GM10266 (cell line): ENCODE data around the gene UBE2E3.

Experiments
- DNase-seq: peaks from one replicate; pipeline ENCODE4 v3.0.0; 2012; ENCODE audit errors: extremely low spot score
- TF ChIP-seq, protein P1 (sequence below): IDR thresholded peaks from 2 replicates; pipeline ENCODE4 v1.5.1; 2012; ENCODE audit warnings: mild to moderate bottlenecking, low read depth; ENCODE audit not compliant: control insufficient read depth, insufficient read depth; ENCODE audit errors: missing control alignments

UBE2E3 gene

DNA sequence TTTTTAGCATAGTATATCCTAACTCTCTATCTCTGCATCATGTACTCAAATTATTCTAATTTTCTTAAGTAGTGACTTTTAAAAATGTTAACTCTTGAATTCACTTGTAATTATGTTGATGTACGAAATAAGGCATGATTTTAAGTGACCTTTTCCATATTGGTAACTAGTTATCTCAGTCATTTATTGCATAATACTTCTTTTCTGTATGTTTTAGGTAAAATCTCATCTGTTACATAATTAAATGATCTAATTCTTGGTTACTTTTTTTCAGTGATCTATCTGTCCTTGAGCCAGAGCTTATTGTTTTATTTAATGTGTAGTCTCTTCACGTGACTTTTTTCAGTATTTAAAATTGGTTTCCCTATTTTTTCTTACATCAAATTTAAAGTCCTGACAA lies 4.8 kb upstream of the UBE2E3 start:
- DNase-seq = no peak
- TF ChIP-seq, protein P1, sequence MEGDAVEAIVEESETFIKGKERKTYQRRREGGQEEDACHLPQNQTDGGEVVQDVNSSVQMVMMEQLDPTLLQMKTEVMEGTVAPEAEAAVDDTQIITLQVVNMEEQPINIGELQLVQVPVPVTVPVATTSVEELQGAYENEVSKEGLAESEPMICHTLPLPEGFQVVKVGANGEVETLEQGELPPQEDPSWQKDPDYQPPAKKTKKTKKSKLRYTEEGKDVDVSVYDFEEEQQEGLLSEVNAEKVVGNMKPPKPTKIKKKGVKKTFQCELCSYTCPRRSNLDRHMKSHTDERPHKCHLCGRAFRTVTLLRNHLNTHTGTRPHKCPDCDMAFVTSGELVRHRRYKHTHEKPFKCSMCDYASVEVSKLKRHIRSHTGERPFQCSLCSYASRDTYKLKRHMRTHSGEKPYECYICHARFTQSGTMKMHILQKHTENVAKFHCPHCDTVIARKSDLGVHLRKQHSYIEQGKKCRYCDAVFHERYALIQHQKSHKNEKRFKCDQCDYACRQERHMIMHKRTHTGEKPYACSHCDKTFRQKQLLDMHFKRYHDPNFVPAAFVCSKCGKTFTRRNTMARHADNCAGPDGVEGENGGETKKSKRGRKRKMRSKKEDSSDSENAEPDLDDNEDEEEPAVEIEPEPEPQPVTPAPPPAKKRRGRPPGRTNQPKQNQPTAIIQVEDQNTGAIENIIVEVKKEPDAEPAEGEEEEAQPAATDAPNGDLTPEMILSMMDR = no peak

DNA sequence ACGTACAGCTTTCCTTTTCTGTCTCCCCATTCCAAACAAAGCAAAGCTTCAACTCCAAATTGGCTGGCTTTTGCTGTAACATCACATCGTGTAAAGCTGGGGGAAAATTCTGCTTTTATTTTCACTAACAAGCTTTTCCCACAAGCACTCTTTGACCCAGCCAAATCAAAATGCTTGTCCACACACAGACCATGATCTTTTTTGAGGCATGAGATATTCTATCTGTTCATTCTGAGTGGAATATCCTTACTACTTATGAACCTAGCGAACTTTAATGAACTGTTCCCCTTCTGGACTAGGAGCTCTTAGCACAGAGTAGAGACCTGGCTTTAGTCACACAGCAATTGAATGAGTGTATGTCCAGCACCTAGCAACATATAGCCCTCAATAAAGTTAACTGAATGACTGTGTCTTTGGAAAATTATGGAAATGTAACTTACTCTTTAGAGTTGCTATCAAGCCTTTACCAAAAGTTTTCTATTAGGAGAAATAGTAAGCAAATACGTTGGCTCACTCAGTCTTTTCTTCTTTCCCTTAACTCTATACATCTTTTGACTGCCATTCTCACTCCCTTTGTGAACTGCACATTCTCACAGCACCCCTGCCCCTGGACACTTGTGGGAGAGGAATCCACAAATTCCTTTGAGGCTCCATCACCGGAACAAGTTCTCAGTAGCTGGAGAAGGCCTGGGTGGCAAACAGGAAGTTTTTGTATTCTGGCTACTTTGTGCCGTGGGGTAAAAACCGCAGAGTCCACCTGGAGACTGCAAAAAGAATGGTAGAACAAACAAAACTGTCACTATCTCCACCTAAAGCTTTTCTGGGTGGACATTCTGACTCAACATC lies 1.3 kb upstream of the UBE2E3 start:
- DNase-seq = no peak

GRCh38 chr2:180979749-180980105 lies 678 bp upstream of the UBE2E3 start:
- no peak for DNase-seq
- TF ChIP-seq, protein P1 = no peak

More for the DNA sequence above, 1.3 kb upstream of the UBE2E3 start:
- TF ChIP-seq, protein P1 = no peak

DNA sequence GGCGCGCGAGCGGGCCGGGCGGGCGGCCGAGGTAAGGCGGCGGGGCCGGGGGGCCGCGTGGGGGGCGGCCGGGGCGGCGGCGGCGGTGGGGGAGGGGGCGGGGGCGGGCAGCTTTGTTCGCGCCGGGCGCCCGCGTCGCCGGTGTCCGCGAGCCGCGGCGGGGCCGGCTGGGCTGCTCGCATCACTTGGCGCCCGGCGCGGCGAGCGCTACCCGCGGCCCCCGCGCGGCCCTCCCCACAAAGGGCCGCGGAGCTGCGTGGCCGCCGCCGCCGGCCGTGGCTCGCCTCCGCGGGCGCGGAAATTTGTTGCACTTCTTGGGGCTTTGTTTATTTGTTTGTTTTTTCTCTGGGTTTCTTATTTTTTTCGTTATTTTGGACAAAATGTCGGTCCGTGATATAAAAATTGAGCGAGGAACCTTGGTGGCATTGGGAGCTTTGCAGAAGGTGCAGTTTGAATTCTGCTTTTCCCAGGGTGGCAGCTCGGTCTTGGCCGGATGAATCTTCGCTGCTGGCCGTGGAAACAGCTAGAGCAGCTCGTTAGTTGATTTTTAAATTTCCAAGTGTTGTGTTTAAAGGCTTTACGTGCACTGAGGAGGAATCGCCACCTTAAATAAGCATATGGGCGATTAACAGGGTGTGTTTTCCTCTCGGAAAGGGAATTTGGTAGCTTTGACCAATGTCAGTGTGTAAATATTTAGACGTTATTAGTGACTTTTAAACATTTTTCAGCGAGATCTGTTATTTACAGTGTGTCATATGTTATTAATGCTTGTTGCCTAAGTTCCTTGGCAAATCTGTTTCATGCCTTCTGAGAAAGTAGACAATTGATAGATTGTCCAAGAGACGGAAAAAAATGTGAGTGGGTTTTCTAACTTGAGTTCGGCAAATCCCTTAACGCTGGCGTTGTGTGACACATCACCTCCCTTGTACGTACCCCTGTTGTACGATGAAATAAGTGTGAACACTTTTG lies 822 bp downstream of the UBE2E3 start:
- TF ChIP-seq, protein P1 = no peak
- peak; percentile 42 for DNase-seq

DNA sequence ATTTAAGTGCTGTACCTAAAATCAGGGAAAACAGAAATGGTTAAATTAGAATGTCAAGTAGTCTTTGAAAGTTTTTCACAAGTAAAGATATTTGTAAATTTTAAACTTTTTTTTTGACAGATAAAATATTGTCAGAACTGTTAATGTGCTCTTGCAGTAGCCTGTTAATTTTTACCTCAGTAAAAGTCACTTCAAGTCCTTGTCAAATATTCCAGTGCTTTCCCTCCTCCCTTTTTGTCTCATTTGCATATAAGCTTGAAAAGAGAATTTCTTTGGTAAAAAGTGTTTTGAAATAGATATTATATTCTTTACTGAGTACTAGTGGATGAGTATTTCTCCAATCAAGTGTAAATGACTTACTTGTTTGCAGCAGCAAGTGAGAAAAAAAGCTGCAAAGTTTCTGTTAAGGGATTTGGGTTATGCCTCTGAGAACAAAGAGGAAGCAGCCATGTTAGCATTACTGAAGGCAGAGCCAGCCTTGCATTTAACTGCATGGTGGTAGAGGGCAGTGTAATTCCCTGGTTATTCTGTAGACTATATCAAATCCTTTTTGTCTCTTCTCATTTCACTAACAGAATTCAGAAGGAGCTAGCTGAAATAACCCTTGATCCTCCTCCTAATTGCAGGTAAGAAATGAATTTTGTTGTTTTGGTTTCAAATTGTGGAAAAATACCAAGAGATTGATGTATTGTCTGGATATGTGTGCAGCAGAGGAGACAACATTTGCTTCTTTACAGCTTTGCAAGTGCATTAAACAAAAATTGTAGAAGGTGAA lies 3.2 kb downstream of the UBE2E3 start:
- TF ChIP-seq, protein P1 = peak; percentile 45
- peak; percentile 43 for DNase-seq

DNA sequence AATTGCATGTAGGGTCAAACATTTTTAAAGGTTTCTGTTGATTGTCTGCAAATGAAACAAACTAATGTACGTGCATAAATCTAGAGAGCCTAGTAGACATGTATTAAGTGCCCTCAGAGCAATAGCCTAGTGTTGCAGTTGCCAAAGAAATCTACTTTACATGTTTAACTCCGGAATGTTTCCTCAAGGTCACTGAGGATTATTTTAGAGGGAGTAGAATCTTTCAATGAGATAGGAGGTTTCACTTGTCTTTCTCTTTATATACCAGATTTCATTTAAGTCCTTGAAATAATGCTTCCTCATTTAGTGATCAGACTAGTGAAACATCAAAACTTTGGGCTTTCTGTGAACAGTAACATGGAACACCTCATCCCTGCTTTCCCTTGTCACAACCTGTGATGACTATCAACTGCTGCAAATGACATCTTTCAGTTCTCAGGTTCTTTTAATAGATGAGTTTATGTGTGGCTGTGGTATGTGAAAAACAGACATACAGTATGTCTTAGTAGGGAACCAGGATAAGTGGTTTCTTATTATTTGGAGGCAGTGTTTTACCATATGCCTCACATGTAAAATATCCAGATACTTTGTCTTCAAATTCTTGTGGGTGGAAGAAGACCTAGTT lies 5.5 kb downstream of the UBE2E3 start:
- TF ChIP-seq, protein P1 = no peak
- DNase-seq = no peak
